ENCODE measurements around the gene RAPGEF2. TPM values are rescaled to one million over a fixed set of nuclear protein-coding genes. Genes with fewer than 3 reads are reported as not detected.
"Not testable (repeated sequence)": the region's sequence is repeated elsewhere in the genome, so short reads cannot be mapped to it uniquely, and the experiment has no call there.

RAPGEF2 gene
- total RNA-seq, 6 experiments from 2014 or later, result 22.2 to 36.4 (median 31.5) TPM

- DNase-seq, result no peak
- Mint-ChIP-seq H3K4me1 (ENCODE audit: low read depth) (peaks cover 15% of the 10 kb centered on the region), H3K4me3 (no peak overlapping the region), H3K27me3 (ENCODE audit: insufficient read depth) (no peaks in the 10 kb centered on the region), H3K9me3 (no peaks in the 10 kb centered on the region), H3K36me3 (ENCODE audit: low read depth) (no peaks in the 10 kb centered on the region), H3K27ac (no peak overlapping the region)
- no peak for TF ChIP-seq CTCF (IDR thresholded peaks at IDR 0.05)
Measured at GRCh38 chr4:159160242-159160641, 57.4 kb downstream of the RAPGEF2 start.

- H3K36me3 Mint-ChIP-seq (ENCODE audit: low read depth); DNase-seq; H3K27ac Mint-ChIP-seq; H3K27me3 Mint-ChIP-seq (ENCODE audit: insufficient read depth); H3K9me3 Mint-ChIP-seq; H3K4me3 Mint-ChIP-seq: not testable (repeated sequence)
- H3K4me1 Mint-ChIP-seq (ENCODE audit: low read depth), result peaks cover 20% of the 10 kb centered on the region
Measured at GRCh38 chr4:159161436-159161835, 58.6 kb downstream of the RAPGEF2 start.

- Mint-ChIP-seq H3K27me3 (ENCODE audit: insufficient read depth) (no peaks in the 10 kb centered on the region), H3K9me3 (no peaks in the 10 kb centered on the region), H3K36me3 (ENCODE audit: low read depth) (no peaks in the 10 kb centered on the region; the same call in 1 of the 2 replicates), H3K4me1 (ENCODE audit: low read depth) (peaks cover 25% of the 10 kb centered on the region), H3K4me3 (no peak overlapping the region), H3K27ac (no peak overlapping the region)
- no peak for DNase-seq
- TF ChIP-seq CTCF (IDR thresholded peaks at IDR 0.05), result no peak
Measured at GRCh38 chr4:159162576-159162975, 59.7 kb downstream of the RAPGEF2 start.

- Mint-ChIP-seq H3K27me3 (ENCODE audit: insufficient read depth) (no peaks in the 10 kb centered on the region), H3K9me3 (no peaks in the 10 kb centered on the region), H3K4me1 (ENCODE audit: low read depth) (peaks cover 25% of the 10 kb centered on the region), H3K27ac (no peak overlapping the region), H3K4me3 (no peak overlapping the region), H3K36me3 (ENCODE audit: low read depth) (no peaks in the 10 kb centered on the region; the same call in 1 of the 2 replicates)
- TF ChIP-seq CTCF (IDR thresholded peaks at IDR 0.05), result no peak
- DNase-seq, result no peak
Measured at GRCh38 chr4:159163521-159163920, 60.6 kb downstream of the RAPGEF2 start.

GRCh38 chr4:159169404-159170302, 66.8 kb downstream of the RAPGEF2 start:
- H3K4me1 Mint-ChIP-seq (ENCODE audit: low read depth), result peaks cover 27% of the 10 kb centered on the region
- no peak for DNase-seq
- H3K36me3 Mint-ChIP-seq (ENCODE audit: low read depth), result no peaks in the 10 kb centered on the region; the same call in 1 of the 2 replicates
- no peaks in the 10 kb centered on the region; the same call in 1 of the 2 replicates for H3K27me3 Mint-ChIP-seq (ENCODE audit: insufficient read depth)
- H3K4me3 Mint-ChIP-seq, result no peak overlapping the region
- H3K9me3 Mint-ChIP-seq, result no peaks in the 10 kb centered on the region
- TF ChIP-seq CTCF (IDR thresholded peaks at IDR 0.05), result no peak
- H3K27ac Mint-ChIP-seq, result no peak overlapping the region

GRCh38 chr4:159171287-159171686, 68.4 kb downstream of the RAPGEF2 start:
- no peak overlapping the region for H3K4me3 Mint-ChIP-seq
- no peak overlapping the region for H3K27ac Mint-ChIP-seq
- H3K27me3 Mint-ChIP-seq (ENCODE audit: insufficient read depth), result no peaks in the 10 kb centered on the region; the same call in 1 of the 2 replicates
- H3K9me3 Mint-ChIP-seq, result no peaks in the 10 kb centered on the region
- no peaks in the 10 kb centered on the region; the same call in 1 of the 2 replicates for H3K36me3 Mint-ChIP-seq (ENCODE audit: low read depth)
- no peak for DNase-seq
- peaks cover 33% of the 10 kb centered on the region for H3K4me1 Mint-ChIP-seq (ENCODE audit: low read depth)
- no peak for TF ChIP-seq CTCF (IDR thresholded peaks at IDR 0.05)
